Neural crest cell (in vitro differentiated cells): ENCODE data around the gene TNFRSF12A. TPM values are rescaled to one million over a fixed set of nuclear protein-coding genes. Genes with fewer than 3 reads are reported as not detected.

Experiments used
- DNase-seq: peaks from one replicate; pipeline ENCODE4 v3.0.0; 2021; ENCODE audit warnings: low read depth, mixed read lengths, low spot score
- H3K27ac Mint-ChIP-seq: one replicate; pipeline ENCODE4 v1.8.0; 2021; ENCODE audit warnings: mild to moderate bottlenecking, mixed read lengths; ENCODE audit not compliant: unreplicated experiment
- H3K27me3 Mint-ChIP-seq: 2 replicates; pipeline ENCODE4 v1.8.0; 2021; ENCODE audit warnings: low read depth, mild to moderate bottlenecking, mixed read lengths
- H3K36me3 Mint-ChIP-seq: 2 replicates; pipeline ENCODE4 v1.8.0; 2021; ENCODE audit warnings: low read depth, mild to moderate bottlenecking, mixed read lengths
- H3K4me1 Mint-ChIP-seq: 2 replicates; pipeline ENCODE4 v1.8.0; 2021; ENCODE audit warnings: mixed read lengths
- H3K4me3 Mint-ChIP-seq: one replicate; pipeline ENCODE4 v1.8.0; 2021; ENCODE audit warnings: mild to moderate bottlenecking, mixed read lengths
- H3K9me3 Mint-ChIP-seq: 2 replicates; pipeline ENCODE4 v1.8.0; 2021; ENCODE audit warnings: mixed read lengths
- CTCF ChIP-seq: fragments of 200-600 bp; sonication (generic); conservative IDR thresholded peaks from 2 replicates; pipeline ENCODE4 v1.5.0; 2021; ENCODE audit warnings: antibody characterized with exemption, mild to moderate bottlenecking
- total RNA-seq: library from RNA; stranded (reverse); gene quantifications from 2 replicates; pipeline ENCODE4 v1.2.1, GENCODE V29; 2021

Gene TNFRSF12A
- total RNA-seq, 1 donor from 2014 or later, result 3.5 TPM

DNA sequence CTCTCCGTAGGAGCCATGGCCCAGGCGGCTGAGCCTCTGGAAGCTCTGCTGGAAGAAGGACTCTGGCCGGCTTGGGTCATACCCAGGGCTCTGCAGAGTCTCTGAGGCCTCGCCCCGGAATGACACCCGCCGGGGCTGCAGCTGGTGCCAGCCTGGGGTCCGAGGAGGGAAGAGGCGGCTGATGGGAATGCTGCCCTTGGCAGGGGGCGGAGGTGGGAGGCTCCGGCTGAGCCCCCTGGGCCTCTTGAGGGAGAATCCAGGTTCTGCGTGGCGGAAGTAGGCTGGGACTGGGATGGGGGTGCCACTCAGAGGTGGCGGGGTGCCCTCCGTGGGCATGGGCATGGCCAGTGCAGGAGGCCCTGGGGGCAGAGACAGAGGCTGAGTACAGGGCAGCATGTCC, 43.5 kb upstream of the TNFRSF12A start:
- H3K9me3 Mint-ChIP-seq, result no peaks in the 10 kb centered on the region
- TF ChIP-seq CTCF, result no peak
- H3K27ac Mint-ChIP-seq, result no peak overlapping the region
- peak overlapping the region; percentile 84 for H3K4me3 Mint-ChIP-seq
- peaks cover 26% of the 10 kb centered on the region for H3K4me1 Mint-ChIP-seq
- H3K36me3 Mint-ChIP-seq, result peaks cover 5% of the 10 kb centered on the region
- peaks cover 13% of the 10 kb centered on the region for H3K27me3 Mint-ChIP-seq
- DNase-seq, result no peak

DNA sequence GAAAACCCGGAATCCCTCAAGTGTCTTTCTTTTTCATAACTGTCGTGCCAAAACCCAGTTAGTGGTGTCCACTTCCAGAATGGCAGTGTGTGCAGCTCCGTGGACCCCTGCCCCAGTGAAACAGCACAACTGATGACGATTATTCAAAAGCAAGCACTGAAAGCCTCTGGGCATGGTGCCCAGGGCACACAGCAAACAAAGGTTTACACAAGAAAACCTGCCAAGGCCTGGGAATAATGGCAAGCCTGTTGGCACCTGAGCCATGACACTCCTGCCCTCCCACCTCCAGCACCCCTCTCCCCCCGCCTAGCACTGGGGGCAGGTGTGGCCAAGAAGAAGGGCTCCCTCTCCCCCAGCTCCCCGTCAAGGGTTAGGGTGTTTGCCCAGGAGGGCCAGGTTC, 42.7 kb upstream of the TNFRSF12A start:
- H3K27me3 Mint-ChIP-seq, result peaks cover 12% of the 10 kb centered on the region
- no peak for TF ChIP-seq CTCF
- DNase-seq, result no peak
- peaks cover 23% of the 10 kb centered on the region for H3K4me1 Mint-ChIP-seq
- H3K27ac Mint-ChIP-seq, result no peak overlapping the region
- no peaks in the 10 kb centered on the region for H3K36me3 Mint-ChIP-seq
- peak overlapping the region; percentile 84 for H3K4me3 Mint-ChIP-seq
- H3K9me3 Mint-ChIP-seq, result no peaks in the 10 kb centered on the region

DNA sequence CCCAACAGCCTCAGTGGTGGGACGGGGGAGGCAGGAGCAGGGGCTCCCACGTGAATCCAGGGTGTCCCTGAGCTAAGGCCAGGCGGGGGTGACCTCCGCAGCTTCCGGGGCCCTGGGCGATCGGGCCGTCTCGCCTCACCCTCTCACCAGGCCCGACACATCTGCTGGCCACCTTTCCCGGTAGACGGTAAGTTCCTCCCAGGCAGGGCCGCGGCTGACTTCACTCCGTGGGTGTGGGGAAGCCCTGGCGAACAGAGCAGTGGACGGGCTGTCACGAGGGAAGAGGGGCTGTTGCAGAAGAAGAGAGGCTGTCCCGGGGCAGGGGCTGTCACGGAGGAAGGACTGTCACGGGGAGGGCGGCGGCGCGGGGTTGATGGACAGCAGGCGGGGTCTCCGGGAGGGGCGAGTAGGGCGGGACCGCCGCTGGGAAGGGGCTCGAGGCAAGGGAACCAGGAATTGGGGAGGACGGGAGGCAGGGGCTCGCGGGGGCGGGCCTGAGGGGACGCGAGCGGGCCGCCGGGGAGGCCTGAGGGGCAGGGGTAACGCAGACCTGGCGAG, 40.4 kb upstream of the TNFRSF12A start:
- peaks cover 15% of the 10 kb centered on the region for H3K27me3 Mint-ChIP-seq
- no peaks in the 10 kb centered on the region for H3K9me3 Mint-ChIP-seq
- H3K4me3 Mint-ChIP-seq, result peak overlapping the region; percentile 88
- peaks cover 23% of the 10 kb centered on the region for H3K4me1 Mint-ChIP-seq
- DNase-seq, result no peak
- H3K27ac Mint-ChIP-seq, result peak overlapping the region; percentile 71
- no peaks in the 10 kb centered on the region for H3K36me3 Mint-ChIP-seq
- no peak for TF ChIP-seq CTCF

GRCh38 chr16:2980227-2981176, 39.7 kb upstream of the TNFRSF12A start, which contains the start of gene PKMYT1:
PKMYT1 (minus strand) TSS chr16:2980446; CDS start chr16:2979657, 789 bp downstream.
- Mint-ChIP-seq H3K4me3 (peak within 1 kb of the TSS; percentile 88), H3K27me3 (peaks cover 15% of the 10 kb centered on the region), H3K4me1 (peaks cover 23% of the 10 kb centered on the region), H3K36me3 (no peaks in the 10 kb centered on the region), H3K27ac (peak within 1 kb of the TSS; percentile 71), H3K9me3 (no peaks in the 10 kb centered on the region)
- DNase-seq, result peak; percentile 89
- TF ChIP-seq CTCF, result no peak

DNA sequence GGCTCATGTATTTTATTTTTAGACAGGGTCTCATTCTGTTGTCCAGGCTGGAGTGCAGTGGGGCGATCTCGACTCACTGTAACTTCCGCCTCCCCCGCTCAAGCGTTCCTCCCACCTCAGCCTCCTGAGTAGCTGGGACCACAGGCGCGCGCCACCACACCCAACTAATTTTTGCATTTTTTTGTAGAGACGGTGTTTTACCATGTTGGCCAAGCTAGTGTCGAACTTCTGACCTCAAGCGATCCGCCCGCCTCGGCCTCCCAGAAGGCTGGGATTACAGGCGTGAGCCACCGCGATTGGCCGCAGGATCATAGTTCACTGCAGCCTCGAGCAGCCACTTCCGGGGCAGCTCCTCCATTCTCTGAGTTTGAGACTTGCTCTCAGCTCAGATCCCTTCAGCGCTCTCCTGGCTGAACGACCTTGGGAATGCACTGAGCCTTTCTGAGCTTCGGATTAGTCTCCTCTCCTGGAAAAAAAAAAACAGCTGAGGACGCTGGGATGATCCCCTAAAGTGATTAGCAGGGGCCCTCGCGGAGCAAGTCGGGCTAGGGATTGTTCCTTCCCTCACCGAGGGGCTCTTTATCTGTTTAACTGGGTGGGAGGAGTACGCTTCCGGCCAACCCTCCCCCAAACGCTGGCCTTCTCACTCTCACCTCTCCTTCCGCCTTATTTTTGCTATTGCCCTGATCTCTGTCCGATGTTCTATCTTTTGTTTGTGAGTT, 38.8 kb upstream of the TNFRSF12A start:
- Mint-ChIP-seq H3K9me3 (no peaks in the 10 kb centered on the region), H3K27me3 (peaks cover 15% of the 10 kb centered on the region), H3K27ac (peak overlapping the region; percentile 62), H3K4me3 (peak overlapping the region; percentile 83), H3K4me1 (peaks cover 23% of the 10 kb centered on the region), H3K36me3 (no peaks in the 10 kb centered on the region)
- no peak for TF ChIP-seq CTCF
- no peak for DNase-seq
